Kidney tubule cell (primary cell): Measurements from ENCODE around the gene ST6GALNAC2.
"Not testable (repeated sequence)": the region's sequence is repeated elsewhere in the genome, so short reads cannot be mapped to it uniquely, and the experiment has no call there.

ENCODE experiments used
- DNase-seq: peaks from one replicate; pipeline ENCODE4 v3.0.0-alpha.2; 2018; ENCODE audit warnings: low spot score

Gene ST6GALNAC2

DNA sequence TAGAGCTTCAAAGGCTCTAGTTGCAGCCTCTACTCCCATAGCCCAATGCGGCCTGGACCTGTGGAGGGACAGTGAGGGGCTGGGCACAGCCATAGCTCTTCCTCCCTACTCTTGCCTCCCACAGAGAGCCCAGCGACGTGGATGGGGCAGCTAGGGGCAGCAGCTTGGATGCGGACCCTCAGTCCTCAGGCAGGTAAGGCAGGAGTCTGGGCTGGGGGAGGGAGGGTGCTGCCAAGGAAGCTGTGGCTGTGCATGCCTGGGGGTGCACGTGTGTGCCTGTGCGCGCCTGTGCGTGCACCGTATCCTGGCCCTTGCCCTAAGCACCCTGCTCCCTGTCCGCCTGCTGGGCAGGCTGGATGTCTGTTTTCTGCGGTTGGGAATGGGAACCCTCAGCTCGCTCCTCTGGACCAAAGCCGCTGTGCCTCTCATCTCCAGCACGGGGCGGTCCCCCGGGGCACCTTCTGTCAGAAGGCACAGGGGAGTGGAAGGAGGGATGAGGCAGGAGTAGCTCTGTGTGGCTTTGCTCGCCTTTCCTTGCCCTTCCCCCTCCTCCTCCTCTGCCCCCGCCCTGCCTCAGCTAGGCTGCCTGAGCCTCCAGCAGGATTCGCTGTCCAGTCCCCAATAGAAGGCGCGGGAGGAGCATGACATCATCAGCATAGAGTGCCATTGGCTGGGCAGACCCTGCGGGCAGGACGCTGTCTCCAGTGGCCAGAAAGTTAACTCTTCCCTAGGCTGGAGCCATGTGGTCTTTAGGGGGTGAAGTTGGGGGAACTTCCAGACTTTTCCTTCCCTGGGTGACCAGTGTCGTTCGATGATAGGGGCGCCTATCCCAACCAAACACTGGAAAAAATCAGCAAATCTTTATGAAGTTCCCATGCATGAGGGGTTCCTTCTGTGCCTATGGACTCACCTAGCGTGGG, 45.0 kb downstream of the ST6GALNAC2 start:
- peak; percentile 96 for DNase-seq

DNA sequence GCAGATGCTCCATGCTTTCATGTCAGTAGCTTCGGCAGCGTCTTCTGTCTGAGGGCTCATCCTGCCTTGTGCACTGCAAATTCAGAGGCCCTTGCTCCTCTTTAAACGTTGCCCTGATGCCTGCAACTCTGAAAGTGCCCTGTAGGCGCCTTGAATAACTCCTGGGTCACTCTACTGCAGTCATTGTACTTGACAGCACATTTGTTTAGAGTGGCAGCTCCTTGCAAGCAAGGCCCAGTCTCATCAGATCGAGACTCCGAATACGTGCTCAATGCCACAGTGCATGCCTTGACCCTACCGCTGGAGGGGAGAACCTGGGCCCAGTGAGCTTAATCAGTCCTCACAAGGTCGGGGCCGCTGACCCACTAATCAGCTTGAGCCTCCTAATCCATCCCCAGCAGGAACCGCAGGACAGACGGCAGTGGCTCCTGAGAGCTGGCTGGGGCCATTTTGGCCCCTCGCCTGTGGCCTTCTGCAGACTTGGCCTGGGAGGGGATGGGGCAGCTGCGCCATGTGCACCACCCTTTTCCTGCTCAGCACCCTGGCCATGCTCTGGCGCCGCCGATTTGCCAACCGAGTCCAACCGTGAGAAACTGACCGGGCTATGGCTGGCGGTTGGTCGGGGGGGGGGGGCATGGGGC, 45.9 kb downstream of the ST6GALNAC2 start, which contains the start of gene PRCD:
TSS of gene PRCD (plus strand) at position 414 of the 641 bp plus-strand sequence. CDS start at position 512, 98 bp downstream.
- DNase-seq, result no peak

GRCh38 chr17:76538941-76539570, 46.6 kb downstream of the ST6GALNAC2 start:
- no peak for DNase-seq

DNA sequence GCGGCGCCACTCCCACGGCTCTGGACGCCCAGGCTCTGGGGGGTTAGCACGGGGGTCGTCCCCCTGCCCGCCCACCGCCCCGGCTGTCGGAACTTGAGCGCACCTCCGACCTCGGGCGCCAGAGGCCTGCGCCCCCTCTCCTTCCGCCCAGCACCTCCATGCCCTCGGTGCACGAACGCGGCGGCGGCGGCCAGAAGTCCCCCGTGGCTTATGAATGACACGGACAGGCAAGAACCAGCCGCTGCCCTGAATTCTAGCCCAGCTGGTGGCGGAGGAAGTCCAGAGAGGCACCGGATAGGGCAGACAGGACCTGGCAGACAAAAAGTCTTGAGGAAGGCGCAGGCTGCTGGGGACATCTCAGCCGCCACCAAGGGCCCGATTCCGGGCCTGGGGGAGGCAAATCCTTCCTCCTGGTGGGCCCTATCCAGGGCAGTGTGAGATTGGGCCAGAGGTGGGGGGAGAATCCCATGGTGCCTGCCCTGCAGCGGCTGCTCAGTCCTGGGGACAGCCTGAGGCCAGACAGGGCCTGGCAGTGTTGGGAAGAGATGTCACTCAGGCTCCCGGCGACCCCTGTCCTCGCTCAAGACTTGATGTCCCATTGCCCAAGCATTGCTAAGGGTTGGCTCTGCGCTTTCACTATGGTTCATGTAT, 47.3 kb downstream of the ST6GALNAC2 start:
- no peak for DNase-seq

- DNase-seq, result no peak
Measured at GRCh38 chr17:76537578-76538280, 47.9 kb downstream of the ST6GALNAC2 start, which contains the start of gene CYGB. Gene CYGB (minus strand): TSS chr17:76537709. CDS start chr17:76537542, 167 bp downstream.

GRCh38 chr17:76537288-76537577, 48.4 kb downstream of the ST6GALNAC2 start:
- DNase-seq, result peak; percentile 55

DNA sequence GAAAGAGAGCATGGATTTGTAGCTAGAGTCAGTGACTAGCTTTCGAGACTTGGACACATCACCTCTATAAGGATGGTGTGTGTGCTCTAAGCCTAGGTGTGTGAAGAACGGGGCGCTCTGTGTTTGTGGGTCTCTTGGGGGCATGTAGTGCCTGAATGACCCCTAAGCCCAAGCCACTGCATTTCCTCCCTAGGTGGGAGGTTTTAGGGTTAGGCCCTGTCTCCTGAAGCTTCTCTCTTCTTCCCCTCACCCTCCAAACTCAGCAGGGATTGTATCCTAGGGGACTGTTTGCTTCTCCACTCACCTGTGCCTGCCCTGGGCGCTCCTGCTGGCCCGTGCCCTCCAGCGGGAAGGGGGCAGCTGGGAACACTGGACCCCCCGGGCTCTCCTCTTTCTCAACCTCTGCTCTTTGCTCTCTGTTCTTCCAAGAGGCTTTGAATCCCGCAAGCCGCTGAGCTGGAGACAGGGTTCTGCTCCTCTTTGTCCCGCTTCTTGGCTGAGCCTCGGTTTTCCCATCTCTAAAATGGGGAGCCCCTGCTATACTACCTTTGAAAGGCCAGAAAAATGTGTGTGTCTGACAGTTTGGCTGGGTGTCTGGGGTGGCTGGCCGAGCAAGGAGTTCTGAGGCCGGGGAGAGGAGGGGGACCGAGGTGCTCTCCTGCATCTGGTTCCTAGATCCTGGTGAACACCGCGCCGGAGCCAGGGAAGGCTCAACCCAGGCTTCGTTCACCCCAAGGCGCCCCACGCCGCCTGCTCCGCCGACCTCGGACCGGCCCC, 49.0 kb downstream of the ST6GALNAC2 start:
- DNase-seq, result no peak

DNA sequence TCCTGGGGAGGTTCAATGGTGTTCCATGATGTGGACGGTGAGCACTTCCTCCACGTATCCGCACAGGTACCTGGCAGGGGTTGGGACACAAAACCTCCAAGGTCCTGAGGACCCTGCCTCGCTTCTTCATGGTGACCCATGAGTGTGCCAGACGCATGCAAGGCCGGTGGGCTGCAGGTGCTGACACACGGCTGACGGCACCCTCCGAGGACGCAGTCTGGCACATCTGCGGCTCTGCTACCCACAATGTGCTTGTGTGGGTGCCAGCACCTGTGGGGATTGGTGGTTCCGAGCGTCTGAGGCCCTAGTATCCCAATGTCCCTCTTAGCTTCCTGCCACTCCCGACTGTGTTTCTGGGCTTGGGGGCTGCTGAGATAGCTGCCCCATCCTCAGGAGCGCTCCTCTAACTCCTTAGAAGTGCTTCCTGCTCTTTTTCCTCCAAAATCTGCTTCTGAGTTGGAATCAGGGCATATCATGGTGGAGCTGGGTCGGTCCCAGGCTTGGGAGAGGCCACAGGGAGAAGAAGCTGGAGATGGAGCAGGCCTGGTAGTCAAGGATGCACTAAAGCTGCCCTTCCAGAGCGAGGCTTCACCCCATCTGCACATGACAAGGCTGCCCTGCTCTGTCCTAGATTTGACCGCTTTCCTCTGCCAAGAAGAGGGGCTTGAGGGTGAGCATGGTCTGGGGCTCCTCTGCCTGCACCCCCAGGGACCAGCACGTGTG, 49.7 kb downstream of the ST6GALNAC2 start:
- no peak for DNase-seq

DNA sequence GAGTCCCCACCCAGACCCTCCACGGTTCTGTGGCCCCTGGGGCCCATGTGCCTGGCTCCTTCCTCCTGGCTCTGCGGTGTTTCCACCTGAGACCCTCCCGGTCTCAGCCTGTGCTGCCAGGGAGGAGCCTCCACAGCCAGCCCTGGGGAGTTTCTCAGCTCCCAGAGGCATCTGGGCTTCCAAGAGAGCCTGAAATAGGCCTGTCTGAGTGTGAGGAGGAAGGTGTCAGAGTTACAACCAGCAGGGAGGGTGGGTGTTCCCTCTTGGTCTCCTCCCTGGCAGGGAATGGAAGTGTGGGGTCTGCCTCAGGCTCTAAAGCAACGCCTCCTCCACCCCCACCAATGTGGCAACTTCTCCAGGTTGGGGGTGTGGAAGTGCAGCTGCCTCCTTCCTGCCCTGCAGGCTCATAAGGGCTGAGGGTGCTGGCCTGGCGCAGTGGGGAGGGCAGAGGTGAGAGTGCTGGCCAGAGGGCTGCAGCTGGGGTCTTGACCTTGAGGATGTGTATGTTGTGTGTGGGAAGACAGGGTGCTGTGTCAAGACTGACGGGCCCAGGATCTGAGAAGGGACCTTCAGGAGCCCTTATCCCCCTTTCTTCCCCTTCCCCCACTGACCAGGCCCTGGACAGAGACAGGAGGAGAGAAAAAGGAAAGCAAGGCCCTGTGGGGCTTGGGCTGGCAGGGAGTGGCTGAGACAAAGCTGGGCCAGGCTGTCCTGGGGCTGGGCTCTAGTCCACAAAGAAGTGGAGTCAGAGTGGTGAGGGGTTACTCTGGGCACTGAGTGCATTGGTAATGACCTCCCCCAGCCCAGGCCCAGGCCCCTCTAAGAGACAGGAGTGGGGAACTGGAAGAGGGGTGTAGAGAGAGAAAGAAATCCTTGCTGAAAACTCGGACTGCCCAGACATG, 50.6 kb downstream of the ST6GALNAC2 start:
- DNase-seq, result no peak

DNA sequence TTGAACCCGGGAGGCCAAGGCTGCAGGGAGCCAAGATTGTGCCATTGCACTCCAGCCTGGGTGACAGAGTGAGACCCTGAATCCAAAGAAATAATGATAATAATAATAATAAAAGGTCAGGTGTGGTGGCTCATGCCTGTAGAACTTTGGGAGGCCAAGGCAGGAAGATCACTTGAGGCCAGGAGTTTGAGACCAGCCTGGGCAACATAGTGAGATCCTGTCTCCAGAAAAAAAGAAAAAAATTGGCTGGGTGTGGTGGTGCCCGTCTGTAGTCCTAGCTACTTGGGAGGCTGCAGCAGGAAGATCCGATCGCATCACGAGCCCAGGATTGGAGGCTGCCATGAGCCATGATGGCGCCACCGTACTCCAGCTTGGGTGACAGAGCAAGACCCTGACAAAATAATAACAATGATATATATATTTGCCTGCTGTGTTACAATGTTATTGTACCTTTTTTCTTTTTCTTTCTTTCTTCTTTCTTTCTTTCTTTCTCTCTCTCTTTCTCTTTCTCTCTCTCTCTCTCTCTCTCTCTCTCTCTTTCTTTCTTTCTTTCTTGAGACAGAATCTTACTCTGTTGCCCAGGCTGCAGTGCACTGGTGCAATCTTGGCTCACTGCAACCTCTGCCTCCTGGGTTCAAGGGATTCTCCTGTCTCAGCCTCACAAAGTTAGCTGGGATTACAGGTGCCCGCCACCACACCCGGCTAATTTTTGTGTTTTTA, 51.9 kb downstream of the ST6GALNAC2 start:
- not testable (repeated sequence) for DNase-seq

GRCh38 chr17:76532072-76532651, 53.5 kb downstream of the ST6GALNAC2 start:
- peak; percentile 94 for DNase-seq

- no peak for DNase-seq
Measured at GRCh38 chr17:76531486-76532038, 54.1 kb downstream of the ST6GALNAC2 start.

DNA sequence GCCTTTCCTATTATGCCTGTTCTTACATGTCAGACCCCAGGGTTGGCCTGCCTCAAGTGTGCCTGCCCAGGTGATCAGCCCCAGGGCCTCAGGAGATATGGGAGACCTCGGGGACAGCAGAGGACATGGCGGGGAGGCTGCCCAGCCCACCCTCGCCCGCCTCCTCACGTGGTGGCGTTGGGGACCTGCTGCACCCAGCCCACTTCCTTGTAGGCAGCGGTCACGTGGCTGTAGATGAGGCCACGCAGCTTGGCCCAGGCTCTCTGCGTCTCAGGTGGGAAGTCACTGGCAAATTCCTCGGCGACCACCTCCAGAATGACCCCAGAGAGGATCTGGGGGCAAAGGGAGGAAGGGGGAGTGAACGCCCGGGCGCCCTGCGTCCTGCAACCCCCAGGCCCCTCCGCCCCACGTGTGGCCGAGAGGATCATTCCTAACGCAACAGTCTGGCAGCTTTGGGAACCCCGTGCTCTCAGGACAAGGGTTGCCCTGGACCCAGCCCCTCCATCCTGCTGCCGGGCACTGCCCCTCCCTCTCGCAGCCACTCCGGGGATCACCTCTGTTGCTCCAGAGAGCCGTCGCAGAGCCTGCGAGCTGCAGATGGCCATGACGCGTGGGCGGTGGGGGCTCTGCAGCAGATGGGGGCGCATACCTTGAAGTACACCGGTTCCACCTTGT, 54.7 kb downstream of the ST6GALNAC2 start:
- no peak for DNase-seq

DNA sequence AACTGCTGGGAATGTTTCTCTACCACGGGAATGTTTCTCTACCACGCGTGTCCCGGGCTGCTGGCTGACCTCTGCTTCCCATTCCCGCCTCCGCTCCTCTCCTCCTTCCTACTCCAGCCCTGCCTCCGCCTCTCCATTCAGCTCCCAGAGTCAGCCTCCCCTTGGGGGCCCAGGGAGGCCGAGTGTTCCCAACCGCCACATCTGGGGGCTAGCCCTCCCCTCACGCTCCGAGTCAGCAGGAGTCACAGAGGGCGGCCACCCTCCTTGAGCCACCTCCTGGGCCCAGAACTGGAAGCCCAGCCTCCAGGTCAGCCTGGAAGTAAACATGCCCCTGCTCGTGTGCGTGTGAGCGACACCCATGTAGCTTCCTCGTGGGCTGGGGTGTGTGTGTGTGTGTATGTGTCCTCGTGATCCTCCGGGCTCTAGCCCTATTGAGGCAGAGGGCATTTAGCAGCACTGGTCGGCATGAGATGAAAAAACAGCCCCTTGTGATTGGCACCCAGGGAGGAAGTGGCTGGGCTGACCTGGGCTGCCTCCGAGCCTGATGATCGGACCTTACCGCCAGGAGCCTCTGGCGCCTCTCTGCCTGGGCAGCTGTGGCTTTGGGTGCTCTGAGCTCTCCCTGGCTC, 55.5 kb downstream of the ST6GALNAC2 start:
- DNase-seq, result peak; percentile 32

- no peak for DNase-seq
Measured at GRCh38 chr17:76529224-76530094, 56.2 kb downstream of the ST6GALNAC2 start.
